AG09319 (cell line): Measurements from ENCODE around the gene PTRH1.
A peak's percentile ranks its signal among the peaks of the same experiment; 100 is the strongest.

Experiments used
- DNase-seq: peaks from one replicate; pipeline ENCODE4 v3.0.0-alpha.2; 2010; ENCODE audit warnings: low read depth; ENCODE audit errors: extremely low read depth
- CTCF ChIP-seq: IDR thresholded peaks from 2 replicates; pipeline ENCODE4 v1.5.1; 2011; ENCODE audit warnings: low read depth, mild to moderate bottlenecking, inconsistent platforms, low read length, moderate library complexity

Gene PTRH1

GRCh38 chr9:127738666-127739065, 23.2 kb upstream of the PTRH1 start:
- no peak for DNase-seq
- TF ChIP-seq CTCF, result no peak

- TF ChIP-seq CTCF, result no peak
- DNase-seq, result no peak
Measured at GRCh38 chr9:127735530-127736185, 20.2 kb upstream of the PTRH1 start.

GRCh38 chr9:127734747-127735529, 19.5 kb upstream of the PTRH1 start, which contains the start of gene TOR2A:
TOR2A (minus strand) TSS chr9:127735294; CDS start chr9:127735270, 24 bp downstream.
- peak; percentile 92 for DNase-seq
- TF ChIP-seq CTCF, result peak; percentile 94

- no peak for TF ChIP-seq CTCF
- DNase-seq, result no peak
Measured at GRCh38 chr9:127734247-127734746, 18.8 kb upstream of the PTRH1 start.

GRCh38 chr9:127733614-127734013, 18.2 kb upstream of the PTRH1 start:
- DNase-seq, result no peak
- no peak for TF ChIP-seq CTCF

- TF ChIP-seq CTCF, result no peak
Measured at GRCh38 chr9:127732444-127732843, 17.0 kb upstream of the PTRH1 start.

GRCh38 chr9:127731938-127732337, 16.5 kb upstream of the PTRH1 start:
- TF ChIP-seq CTCF, result no peak
- DNase-seq, result no peak

More at GRCh38 chr9:127732444-127732843, 17.0 kb upstream of the PTRH1 start:
- no peak for DNase-seq
